Ovary (tissue), 3 donors: ENCODE measurements around the gene PNMA8C.

ENCODE experiments used
- CTCF ChIP-seq, 3 donors: fragments of 450-650 bp in 2 of 3; fragments of 200-600 bp in 1 of 3; IDR thresholded peaks; one replicate each; pipeline versions ENCODE4 v1.5.1 to v1.8.0; 2016 to 2022; ENCODE audit warnings: antibody characterized with exemption in 3 of 3, mild to moderate bottlenecking in 1 of 3
- POLR2A ChIP-seq: fragments of 450-650 bp; IDR thresholded peaks from one replicate; pipeline ENCODE4 v1.6.1; 2017; ENCODE audit warnings: antibody characterized with exemption, mild to moderate bottlenecking, moderate library complexity
- donor health status: DM: no; HTN: no; CAD: no.

GRCh38 chr19:46441866-46442265, 13.1 kb upstream of the PNMA8C start:
- TF ChIP-seq CTCF (IDR thresholded peaks at IDR 0.05) (no peak), POLR2A (no peak)
